Calu3 (cell line): ENCODE data around the gene STRBP. TPM values are rescaled to one million over a fixed set of nuclear protein-coding genes. Genes with fewer than 3 reads are reported as not detected.

ENCODE experiments used
- BruUV-seq: library from RNA; stranded (reverse); fragments of 400-500 nt; replicated peaks from 2 replicates; lab custom pipeline; 2021; lab: Mats Ljungman, UMichigan
- CTCF ChIA-PET: fragments of 300-600 bp; sonication (Branson Sonifier 250); formaldehyde crosslinking; loops from one replicate; lab custom pipeline; 2022; ENCODE audit warnings: antibody characterized with exemption; lab: Charles Lee
- DNase-seq: peaks from one replicate; pipeline ENCODE4 v3.0.0; 2022
- H3K27ac Mint-ChIP-seq: one replicate; pipeline ENCODE4 v1.8.0; 2022; ENCODE audit warnings: mixed read lengths; ENCODE audit not compliant: unreplicated experiment
- H3K27me3 Mint-ChIP-seq: one replicate; pipeline ENCODE4 v1.8.0; 2022; ENCODE audit warnings: mixed read lengths; ENCODE audit not compliant: unreplicated experiment
- H3K36me3 Mint-ChIP-seq: one replicate; pipeline ENCODE4 v1.8.0; 2022; ENCODE audit warnings: mild to moderate bottlenecking, moderate library complexity, mixed read lengths; ENCODE audit not compliant: insufficient read depth, unreplicated experiment
- H3K4me1 Mint-ChIP-seq: one replicate; pipeline ENCODE4 v1.8.0; 2022; ENCODE audit warnings: mild to moderate bottlenecking, low read depth, mixed read lengths; ENCODE audit not compliant: unreplicated experiment
- H3K4me3 Mint-ChIP-seq: one replicate; pipeline ENCODE4 v1.8.0; 2022; ENCODE audit warnings: mild to moderate bottlenecking, low read depth, moderate library complexity, mixed read lengths; ENCODE audit not compliant: unreplicated experiment
- H3K9me3 Mint-ChIP-seq: one replicate; pipeline ENCODE4 v1.8.0; 2022; ENCODE audit warnings: low read depth, mixed read lengths; ENCODE audit not compliant: unreplicated experiment
- CTCF ChIP-seq: fragments of 200-600 bp; IDR thresholded peaks from one replicate; pipeline ENCODE4 v1.8.0; 2022; ENCODE audit warnings: antibody characterized with exemption; ENCODE audit not compliant: unreplicated experiment
- intact Hi-C: fragments of 100-400 bp; cut with micrococcal nuclease; formaldehyde crosslinking; loops from one replicate; pipeline ENCODE4 v1.10.0; 2022; ENCODE audit not compliant: unreplicated experiment
- total RNA-seq: library from RNA; stranded (reverse); gene quantifications from 2 replicates; pipeline ENCODE4 v1.2.3, GENCODE V29; 2022

The STRBP gene
- total RNA-seq, 1 experiment from 2014 or later = 27.3 TPM

GRCh38 chr9:123225374-123225813, 43.0 kb downstream of the STRBP start:
- Mint-ChIP-seq H3K9me3 (no peaks in the 10 kb centered on the region), H3K27me3 (no peaks in the 10 kb centered on the region), H3K36me3 (no peaks in the 10 kb centered on the region), H3K27ac (peak overlapping the region; percentile 30), H3K4me1 (peaks cover 22% of the 10 kb centered on the region), H3K4me3 (peak overlapping the region; percentile 21)
- TF ChIP-seq CTCF = no peak
- intact Hi-C loops = no loop called here
- CTCF ChIA-PET = interaction anchor here (1.3 kb wide), 1 partner anchor 102 kb away, joined by 3 read pairs; no protein-coding TSS in a partner anchor
- BruUV-seq = no TSS peak
- peak; percentile 27 for DNase-seq

- BruUV-seq = no TSS peak
- intact Hi-C loops = no loop called here
Observed at GRCh38 chr9:123220127-123220526, 48.3 kb downstream of the STRBP start.

GRCh38 chr9:123218831-123219230, 49.6 kb downstream of the STRBP start:
- no peak overlapping the region for H3K27ac Mint-ChIP-seq
- H3K4me1 Mint-ChIP-seq = peaks cover 7% of the 10 kb centered on the region
- H3K27me3 Mint-ChIP-seq = no peaks in the 10 kb centered on the region
- no peak overlapping the region for H3K4me3 Mint-ChIP-seq
- no peak for TF ChIP-seq CTCF
- BruUV-seq = no TSS peak
- H3K36me3 Mint-ChIP-seq = no peaks in the 10 kb centered on the region
- intact Hi-C loops = no loop called here
- DNase-seq = no peak
- CTCF ChIA-PET = interaction anchor here (0.6 kb wide), 1 partner anchor 22 kb away, joined by 3 read pairs; no protein-coding TSS in a partner anchor
- no peaks in the 10 kb centered on the region for H3K9me3 Mint-ChIP-seq

More at GRCh38 chr9:123220127-123220526, 48.3 kb downstream of the STRBP start:
- H3K4me3 Mint-ChIP-seq = no peak overlapping the region
- DNase-seq = no peak
- no peak for TF ChIP-seq CTCF
- H3K27me3 Mint-ChIP-seq = no peaks in the 10 kb centered on the region
- peaks cover 19% of the 10 kb centered on the region for H3K4me1 Mint-ChIP-seq
- CTCF ChIA-PET = no interaction called here
- no peaks in the 10 kb centered on the region for H3K36me3 Mint-ChIP-seq
- no peak overlapping the region for H3K27ac Mint-ChIP-seq
- H3K9me3 Mint-ChIP-seq = no peaks in the 10 kb centered on the region

- Mint-ChIP-seq H3K4me3 (no peak overlapping the region), H3K9me3 (no peaks in the 10 kb centered on the region), H3K4me1 (peaks cover 7% of the 10 kb centered on the region), H3K36me3 (no peaks in the 10 kb centered on the region), H3K27me3 (no peaks in the 10 kb centered on the region), H3K27ac (no peak overlapping the region)
- intact Hi-C loops = no loop called here
- TF ChIP-seq CTCF = no peak
- CTCF ChIA-PET = no interaction called here
- no TSS peak for BruUV-seq
- DNase-seq = no peak
Observed at GRCh38 chr9:123217128-123217654, 51.2 kb downstream of the STRBP start.
